Kidney epithelial cell (primary cell): ENCODE results near the gene ARV1. TPM values are rescaled to one million over a fixed set of nuclear protein-coding genes. Genes with fewer than 3 reads are reported as not detected.

Experiments
- DNase-seq: peaks from one replicate; pipeline ENCODE4 v3.0.0-alpha.2; 2010; ENCODE audit warnings: low read depth
- H3K27me3 ChIP-seq: 2 replicates; pipeline ENCODE4 v1.6.0; 2011; ENCODE audit warnings: low read length; ENCODE audit not compliant: control insufficient read depth, insufficient read depth
- H3K36me3 ChIP-seq: 2 replicates; pipeline ENCODE4 v1.5.1; 2011; ENCODE audit warnings: low read length; ENCODE audit not compliant: control insufficient read depth, insufficient read depth
- H3K4me3 ChIP-seq: 2 replicates; pipeline ENCODE4 v1.5.1; 2011; ENCODE audit warnings: low read depth, mild to moderate bottlenecking, control low read depth, low read length
- CTCF ChIP-seq: IDR thresholded peaks from 2 replicates; pipeline ENCODE4 v1.5.1; 2011; ENCODE audit warnings: mild to moderate bottlenecking, moderate library complexity, low read length, control low read depth, inconsistent platforms; ENCODE audit not compliant: insufficient read depth, poor library complexity, severe bottlenecking
- total RNA-seq: library from RNA; depleted of rRNA; stranded (reverse); fragments of >200 nt; gene quantifications from 2 replicates; pipeline ENCODE4 v1.2.3, GENCODE V29; 2015

Gene ARV1
- total RNA-seq, 1 donor from 2014 or later, result 12.0 TPM

GRCh38 chr1:230939806-230940489, 38.9 kb upstream of the ARV1 start:
- H3K36me3 ChIP-seq, result no peaks in the 10 kb centered on the region
- no peak for TF ChIP-seq CTCF
- H3K4me3 ChIP-seq, result no peak overlapping the region
- no peak for DNase-seq
- H3K27me3 ChIP-seq, result no peaks in the 10 kb centered on the region

GRCh38 chr1:230940848-230941247, 38.0 kb upstream of the ARV1 start:
- no peak for TF ChIP-seq CTCF
- Histone ChIP-seq H3K4me3 (no peak overlapping the region), H3K27me3 (no peaks in the 10 kb centered on the region), H3K36me3 (no peaks in the 10 kb centered on the region)
- DNase-seq, result no peak

- TF ChIP-seq CTCF, result no peak
- Histone ChIP-seq H3K36me3 (no peaks in the 10 kb centered on the region), H3K4me3 (no peak overlapping the region), H3K27me3 (no peaks in the 10 kb centered on the region)
- no peak for DNase-seq
Measured at GRCh38 chr1:230943048-230943593, 35.8 kb upstream of the ARV1 start.

GRCh38 chr1:230948301-230948700, 30.6 kb upstream of the ARV1 start:
- no peak overlapping the region for H3K4me3 ChIP-seq
- no peak for TF ChIP-seq CTCF
- no peaks in the 10 kb centered on the region for H3K36me3 ChIP-seq
- no peak for DNase-seq
- H3K27me3 ChIP-seq, result no peaks in the 10 kb centered on the region

DNA sequence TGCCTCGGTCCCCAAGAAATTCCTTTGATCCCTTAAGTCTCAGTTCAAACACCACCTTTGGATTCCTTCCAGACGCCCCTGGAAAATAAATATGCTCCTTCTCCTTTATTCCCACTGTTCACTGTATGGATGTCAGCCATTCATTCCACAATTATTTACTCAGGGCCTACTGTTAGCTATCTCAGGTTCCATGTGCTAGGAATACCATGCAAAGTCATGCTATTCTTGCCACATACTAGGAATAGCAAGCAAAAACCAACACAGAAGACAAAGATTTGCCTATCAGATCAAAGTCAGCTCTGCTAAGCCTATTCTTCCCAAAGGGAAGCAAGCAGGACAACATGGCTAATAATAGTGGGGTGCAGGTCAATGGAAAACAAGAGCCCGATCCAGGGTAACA, 30.0 kb upstream of the ARV1 start:
- Histone ChIP-seq H3K36me3 (no peaks in the 10 kb centered on the region), H3K4me3 (no peak overlapping the region), H3K27me3 (no peaks in the 10 kb centered on the region)
- TF ChIP-seq CTCF, result no peak
- DNase-seq, result no peak

- no peaks in the 10 kb centered on the region for H3K27me3 ChIP-seq
- DNase-seq, result no peak
- H3K4me3 ChIP-seq, result no peak overlapping the region
- no peak for TF ChIP-seq CTCF
- H3K36me3 ChIP-seq, result no peaks in the 10 kb centered on the region
Measured at GRCh38 chr1:230950404-230950803, 28.5 kb upstream of the ARV1 start.
